HCT116 (cell line): ENCODE results near the gene HECW1.

Experiments used
- CTCF ChIP-seq, 3 experiments: fragments of 200-600 bp in 1 of 3; sonication (generic) in 1 of 3; IDR thresholded peaks in 2 of 3; conservative IDR thresholded peaks in 1 of 3; 2 replicates each; pipeline ENCODE4 v1.5.1; 2012 to 2017; ENCODE audit warnings: low read depth in 2 of 3, low read length in 2 of 3, antibody characterized with exemption in 1 of 3, borderline replicate concordance in 1 of 3, control low read depth in 1 of 3, mild to moderate bottlenecking in 1 of 3, mixed read lengths in 1 of 3, mixed run types in 1 of 3, moderate library complexity in 1 of 3; ENCODE audit not compliant: insufficient read depth in 1 of 3
- EZH2 ChIP-seq: fragments of 200-600 bp; sonication (generic); IDR thresholded peaks from 2 replicates; pipeline ENCODE4 v1.6.1; 2017; ENCODE audit warnings: antibody characterized with exemption, mixed run types
- POLR2A ChIP-seq: IDR thresholded peaks from 2 replicates; pipeline ENCODE4 v1.7.0; 2011; ENCODE audit warnings: borderline replicate concordance; ENCODE audit not compliant: insufficient read depth, insufficient read length; ENCODE audit errors: extremely low read depth
- RAD21 ChIP-seq: IDR thresholded peaks from 2 replicates; pipeline ENCODE4 v1.6.1; 2012; ENCODE audit warnings: low read depth, mild to moderate bottlenecking
- ZFX ChIP-seq: fragments of 450-650 bp; IDR thresholded peaks from 2 replicates; pipeline ENCODE4 v1.6.1; 2017
- ZNF274 ChIP-seq: fragments of 200-500 bp; sonication (Bioruptor generic); IDR thresholded peaks from 2 replicates; pipeline ENCODE4 v1.6.1; 2014; ENCODE audit warnings: mild to moderate bottlenecking, low read depth, low read length, inconsistent platforms

- TF ChIP-seq CTCF (IDR thresholded peaks at IDR 0.05 in 2 of 3, conservative IDR thresholded peaks at IDR 0.05 in 1 of 3; ENCODE audit: borderline replicate concordance in 1 of 3, insufficient read depth in 1 of 3, low read depth in 2 of 3, low read length in 2 of 3), result no peak
- TF ChIP-seq EZH2, result no peak
- no peak for TF ChIP-seq ZFX
- no peak for TF ChIP-seq ZNF274
- no peak for TF ChIP-seq RAD21
- no peak for TF ChIP-seq POLR2A
Measured at GRCh38 chr7:43441231-43442130, 329.0 kb downstream of the HECW1 start.
